Measurements from ENCODE around the gene ADORA3.

Gene ADORA3

DNA sequence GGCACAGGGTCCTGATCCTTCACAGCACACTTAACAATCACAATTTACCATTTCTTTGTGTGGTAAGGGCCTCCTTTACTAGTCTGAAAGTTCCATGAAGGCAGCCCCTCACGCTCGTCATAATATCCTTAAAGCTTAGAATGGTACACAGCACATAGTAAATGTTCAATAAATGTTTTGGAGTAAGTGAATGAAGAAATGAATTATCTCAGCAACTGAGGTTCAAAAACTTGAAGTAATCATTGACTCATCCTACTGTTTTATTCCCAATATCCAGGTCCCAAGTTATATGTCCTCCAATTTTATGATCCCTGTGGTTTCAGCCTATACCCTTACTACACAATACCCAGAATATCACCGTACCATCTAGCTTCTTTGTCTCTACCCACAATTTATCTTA, 31.9 kb downstream of the ADORA3 start:
- no peak overlapping the region for H3K4me3 ChIP-seq (replicated peaks; ENCODE audit: low read depth, low read length)
- no peaks in the 10 kb centered on the region for H3K27me3 ChIP-seq (replicated peaks; ENCODE audit: control insufficient read depth, insufficient read depth, low read length)
- no peak for TF ChIP-seq CTCF (IDR thresholded peaks at IDR 0.05; ENCODE audit: insufficient read depth, low read length, poor library complexity, severe bottlenecking)
- no peak for DNase-seq (ENCODE audit: extremely low read depth, insufficient read length)
- H3K36me3 ChIP-seq (ENCODE audit: control insufficient read depth, insufficient read depth, low read length), result peaks cover 1% of the 10 kb centered on the region

DNA sequence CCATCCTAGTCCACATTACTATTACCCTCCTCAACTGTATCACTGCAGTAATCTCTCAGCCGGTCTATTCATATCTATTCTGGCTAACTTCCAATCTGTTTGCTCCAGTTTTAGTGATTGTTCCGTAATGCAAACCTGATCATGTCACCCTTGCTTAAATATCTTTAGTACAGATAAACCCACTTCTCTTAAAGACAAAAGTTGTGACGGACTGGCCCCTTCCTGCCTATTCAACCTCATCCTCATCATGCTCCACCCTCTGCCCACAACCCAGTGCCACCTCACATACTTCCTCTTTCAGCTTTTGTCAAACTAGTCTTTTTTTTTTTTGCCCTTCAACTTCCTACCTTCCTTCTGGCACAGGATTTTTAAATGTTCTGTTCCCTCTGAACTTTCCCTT, 32.4 kb downstream of the ADORA3 start:
- no peak for TF ChIP-seq CTCF (IDR thresholded peaks at IDR 0.05; ENCODE audit: insufficient read depth, low read length, poor library complexity, severe bottlenecking)
- peaks cover 1% of the 10 kb centered on the region for H3K36me3 ChIP-seq (ENCODE audit: control insufficient read depth, insufficient read depth, low read length)
- peak; percentile 44 for DNase-seq (ENCODE audit: extremely low read depth, insufficient read length)
- no peaks in the 10 kb centered on the region for H3K27me3 ChIP-seq (replicated peaks; ENCODE audit: control insufficient read depth, insufficient read depth, low read length)
- H3K4me3 ChIP-seq (replicated peaks; ENCODE audit: low read depth, low read length), result no peak overlapping the region

- peaks cover 1% of the 10 kb centered on the region for H3K36me3 ChIP-seq (ENCODE audit: control insufficient read depth, insufficient read depth, low read length)
- H3K27me3 ChIP-seq (replicated peaks; ENCODE audit: control insufficient read depth, insufficient read depth, low read length), result no peaks in the 10 kb centered on the region
- H3K4me3 ChIP-seq (replicated peaks; ENCODE audit: low read depth, low read length), result no peak overlapping the region
- no peak for DNase-seq (ENCODE audit: extremely low read depth, insufficient read length)
- no peak for TF ChIP-seq CTCF (IDR thresholded peaks at IDR 0.05; ENCODE audit: insufficient read depth, low read length, poor library complexity, severe bottlenecking)
Measured at GRCh38 chr1:111470596-111470995, 32.8 kb downstream of the ADORA3 start.

DNA sequence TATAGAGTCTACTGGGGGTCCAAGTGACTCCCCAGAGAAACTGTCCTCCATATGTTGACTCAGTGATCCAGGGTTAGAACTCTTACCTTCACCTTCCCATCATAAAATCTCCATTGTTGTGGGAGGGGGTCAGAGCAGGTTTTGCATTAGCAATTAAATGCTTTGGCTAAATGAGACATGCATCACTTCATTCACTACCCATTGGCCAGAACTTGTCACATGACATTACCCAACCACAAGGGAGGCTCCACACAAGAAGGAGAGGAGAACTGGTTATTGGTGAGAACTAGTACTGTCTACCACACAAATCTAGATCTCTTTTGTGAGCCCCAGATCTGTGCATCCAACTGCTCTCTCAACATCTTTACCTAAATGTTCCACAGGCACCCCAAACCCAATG, 33.9 kb downstream of the ADORA3 start:
- H3K36me3 ChIP-seq (ENCODE audit: control insufficient read depth, insufficient read depth, low read length), result peaks cover 1% of the 10 kb centered on the region
- no peaks in the 10 kb centered on the region for H3K27me3 ChIP-seq (replicated peaks; ENCODE audit: control insufficient read depth, insufficient read depth, low read length)
- no peak overlapping the region for H3K4me3 ChIP-seq (replicated peaks; ENCODE audit: low read depth, low read length)
- no peak for DNase-seq (ENCODE audit: extremely low read depth, insufficient read length)
- TF ChIP-seq CTCF (IDR thresholded peaks at IDR 0.05; ENCODE audit: insufficient read depth, low read length, poor library complexity, severe bottlenecking), result no peak

DNA sequence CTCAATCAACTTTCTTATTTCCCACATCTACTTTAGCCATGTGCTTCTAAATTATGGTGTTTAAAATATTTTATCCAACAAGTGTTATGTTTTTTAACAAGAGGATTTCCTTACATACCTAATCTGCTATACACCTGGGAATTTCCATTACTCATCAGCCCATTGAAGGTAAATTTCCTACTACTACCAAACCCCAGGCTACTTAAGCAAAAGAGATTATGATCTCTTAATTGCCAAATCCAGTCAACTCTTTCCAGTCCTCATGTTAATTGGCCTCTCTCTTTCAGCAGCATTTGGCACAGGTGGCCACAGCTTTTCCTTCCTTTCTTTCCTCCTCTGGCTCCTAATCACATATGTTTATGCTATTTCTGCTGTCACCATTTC, 34.7 kb downstream of the ADORA3 start:
- no peak for DNase-seq (ENCODE audit: extremely low read depth, insufficient read length)
- peaks cover 1% of the 10 kb centered on the region for H3K36me3 ChIP-seq (ENCODE audit: control insufficient read depth, insufficient read depth, low read length)
- TF ChIP-seq CTCF (IDR thresholded peaks at IDR 0.05; ENCODE audit: insufficient read depth, low read length, poor library complexity, severe bottlenecking), result no peak

More for the DNA sequence above, 34.7 kb downstream of the ADORA3 start:
- H3K4me3 ChIP-seq (replicated peaks; ENCODE audit: low read depth, low read length), result no peak overlapping the region
- H3K27me3 ChIP-seq (replicated peaks; ENCODE audit: control insufficient read depth, insufficient read depth, low read length), result no peaks in the 10 kb centered on the region

All from GM06990 (cell line).